Tibial artery (tissue), 4 donors: Measurements from ENCODE around the gene ALKBH7.
A peak's percentile ranks its signal among the peaks of the same experiment; 100 is the strongest.

ENCODE experiments used
- DNase-seq, 2 donors: peaks; one replicate each; pipeline ENCODE4 v3.0.0-alpha.2; 2019
- H3K27ac ChIP-seq, 2 donors: fragments of 200-600 bp; sonication (generic) in 1 of 2; 1 replicate in 1 of 2; 2 replicates in 1 of 2; pipeline ENCODE4 v1.5.1; 2018 to 2019; ENCODE audit warnings: mild to moderate bottlenecking in 1 of 2
- H3K27me3 ChIP-seq, 2 donors: fragments of 200-600 bp; sonication (generic) in 1 of 2; one replicate each; pipeline versions ENCODE4 v1.5.1 to v1.6.0; 2016 to 2019
- H3K36me3 ChIP-seq, 3 donors: fragments of 200-600 bp; sonication (generic) in 2 of 3; one replicate each; pipeline ENCODE4 v1.5.1; 2016 to 2019; ENCODE audit warnings: mild to moderate bottlenecking in 2 of 3
- H3K4me1 ChIP-seq, 4 donors: fragments of 200-600 bp; sonication (generic) in 2 of 4; 1 replicate in 3 of 4; 2 replicates in 1 of 4; pipeline ENCODE4 v1.5.1; 2016 to 2019
- H3K4me3 ChIP-seq, 2 donors: fragments of 200-600 bp; sonication (generic) in 1 of 2; 1 replicate in 1 of 2; 2 replicates in 1 of 2; pipeline ENCODE4 v1.5.1; 2018 to 2019; ENCODE audit warnings: mild to moderate bottlenecking in 2 of 2
- H3K9me3 ChIP-seq, 3 donors: fragments of 200-600 bp; sonication (generic) in 1 of 3; one replicate each; pipeline ENCODE4 v1.5.1; 2016 to 2019
- CTCF ChIP-seq, 2 experiments: fragments of 200-600 bp in 1 of 2; fragments of 450-650 bp in 1 of 2; IDR thresholded peaks; one replicate each; pipeline ENCODE4 v1.5.1; 2017 to 2019; ENCODE audit warnings: antibody characterized with exemption in 2 of 2, mild to moderate bottlenecking in 1 of 2, moderate library complexity in 1 of 2
- intact Hi-C: fragments of 100-400 bp; cut with DNase I; formaldehyde crosslinking; loops from one replicate; pipeline ENCODE4 v1.15.0; 2023; ENCODE audit warnings: low total_unique reads

ALKBH7 gene

GRCh38 chr19:6424195-6424938 is 51.8 kb downstream of the ALKBH7 start, which contains the start of gene KHSRP:
Gene KHSRP, minus strand, starts transcription at chr19:6424811. Its CDS starts 110 bp downstream, at chr19:6424701.
- Histone ChIP-seq H3K27ac (peak within 1 kb of the TSS; percentile 45 to 75), H3K36me3 (peaks cover 10 to 28% (median 27%) of the 10 kb centered on the region in 3 donors), H3K4me1 (peaks cover 0 to 35% (median 27%) of the 10 kb centered on the region in 4 donors), H3K4me3 (peak within 1 kb of the TSS; percentile 67 to 75), H3K27me3 (no peaks in the 10 kb centered on the region), H3K9me3 (no peaks in the 10 kb centered on the region)
- no peak for DNase-seq
- TF ChIP-seq CTCF (IDR thresholded peaks at IDR 0.05): no peak
- intact Hi-C loops: loop anchor here (2.0 kb wide), 1 partner anchor 52 kb away; the partner anchor contains the start of gene ALKBH7
